B cell (primary cell): ENCODE measurements around the gene LRRC49. TPM values are rescaled to one million over a fixed set of nuclear protein-coding genes. Genes with fewer than 3 reads are reported as not detected.

Experiments
- ATAC-seq: fragments of 200-7000 bp; cut with Tn5 transposase; one replicate; pipeline ENCODE4 v1.10.0; 2021; ENCODE audit warnings: low read depth, mild to moderate bottlenecking, moderate number of reproducible peaks, moderate library complexity
- CTCF ChIA-PET: fragments of 350-600 bp; sonication (Branson Sonifier 250); formaldehyde crosslinking; loops from one replicate; lab custom pipeline; 2021; ENCODE audit warnings: antibody characterized with exemption, inconsistent platforms; lab: Charles Lee
- POLR2A ChIA-PET: fragments of 350-600 bp; sonication (Branson Sonifier 250); formaldehyde crosslinking; loops from one replicate; lab custom pipeline; 2021; ENCODE audit warnings: antibody characterized with exemption; lab: Charles Lee
- DNase-seq: peaks from one replicate; pipeline ENCODE4 v3.0.0; 2013
- H2AFZ ChIP-seq: 2 replicates; pipeline ENCODE4 v1.6.1; 2012; ENCODE audit warnings: mild to moderate bottlenecking, low read depth, low read length; ENCODE audit not compliant: insufficient read depth, poor library complexity, severe bottlenecking
- H3K27ac ChIP-seq, 2 donors: 1 replicate in 1 of 2; 2 replicates in 1 of 2; pipeline ENCODE4 v1.5.1; 2012 to 2013; ENCODE audit warnings: low read length in 2 of 2, mild to moderate bottlenecking in 2 of 2, moderate library complexity in 1 of 2
- H3K27me3 ChIP-seq, 4 experiments: fragments of 200-600 bp in 1 of 4; sonication (generic) in 1 of 4; replicated peaks in 1 of 4; 1 replicate in 2 of 4; 2 replicates in 2 of 4; pipeline versions ENCODE4 v1.6.1 to v1.7.0; 2013 to 2016; ENCODE audit warnings: low read length in 3 of 4, mild to moderate bottlenecking in 2 of 4, mixed read lengths in 1 of 4, moderate library complexity in 1 of 4; ENCODE audit not compliant: insufficient read depth in 4 of 4, control insufficient read depth in 3 of 4; ENCODE audit errors: control extremely low read depth in 1 of 4
- H3K36me3 ChIP-seq, 2 experiments: replicated peaks in 1 of 2; 1 replicate in 1 of 2; 2 replicates in 1 of 2; pipeline versions ENCODE4 v1.6.1 to v1.7.1; 2013; ENCODE audit warnings: low read length in 1 of 2; ENCODE audit not compliant: insufficient read depth in 2 of 2, control insufficient read depth in 1 of 2; ENCODE audit errors: control extremely low read depth in 1 of 2, extremely low read depth in 1 of 2
- H3K4me1 ChIP-seq, 2 donors: fragments of 200-600 bp in 1 of 2; sonication (generic) in 1 of 2; 1 replicate in 1 of 2; 2 replicates in 1 of 2; pipeline versions ENCODE4 v1.5.1 to v1.6.1; 2013 to 2017; ENCODE audit warnings: low read length in 2 of 2; ENCODE audit not compliant: control insufficient read depth in 2 of 2, insufficient read depth in 2 of 2
- H3K4me2 ChIP-seq: replicated peaks from 2 replicates; pipeline ENCODE3; 2012; ENCODE audit warnings: mild to moderate bottlenecking, low read depth, low read length; ENCODE audit not compliant: poor library complexity, severe bottlenecking
- H3K4me3 ChIP-seq, 5 experiments: fragments of 200-600 bp in 1 of 5; sonication (generic) in 1 of 5; 1 replicate in 3 of 5; 2 replicates in 2 of 5; pipeline versions ENCODE4 v1.5.1 to v1.7.0; 2011 to 2016; ENCODE audit warnings: low read length in 4 of 5, mild to moderate bottlenecking in 4 of 5, low read depth in 2 of 5, control low read depth in 1 of 5, moderate library complexity in 1 of 5; ENCODE audit not compliant: insufficient read depth in 1 of 5; ENCODE audit errors: control extremely low read depth in 1 of 5, extremely low read depth in 1 of 5
- H3K79me2 ChIP-seq: fragments of 200-600 bp; sonication (generic); one replicate; pipeline ENCODE4 v1.6.0; 2016; ENCODE audit warnings: low read length; ENCODE audit not compliant: control insufficient read depth, insufficient read depth
- H3K9ac ChIP-seq: fragments of 200-600 bp; sonication (generic); 2 replicates; pipeline ENCODE4 v1.6.1; 2017; ENCODE audit warnings: mild to moderate bottlenecking, low read length, moderate library complexity
- H3K9me3 ChIP-seq, 3 donors: one replicate each; pipeline versions ENCODE4 v1.6.1 to v1.7.1; 2013; ENCODE audit warnings: low read length in 2 of 3; ENCODE audit not compliant: control insufficient read depth in 2 of 3, insufficient read depth in 1 of 3; ENCODE audit errors: control extremely low read depth in 1 of 3
- H4K20me1 ChIP-seq: 2 replicates; pipeline ENCODE4 v1.6.0; 2012; ENCODE audit warnings: mild to moderate bottlenecking, low read length; ENCODE audit not compliant: insufficient read depth, control insufficient read depth, poor library complexity, severe bottlenecking
- H3K27ac Mint-ChIP-seq: one replicate; pipeline ENCODE4 v1.8.0; 2021; ENCODE audit warnings: mixed read lengths
- H3K27me3 Mint-ChIP-seq: one replicate; pipeline ENCODE4 v1.8.0; 2021; ENCODE audit warnings: mixed read lengths
- H3K4me1 Mint-ChIP-seq: one replicate; pipeline ENCODE4 v1.8.0; 2021; ENCODE audit warnings: mixed read lengths
- H3K4me3 Mint-ChIP-seq: one replicate; pipeline ENCODE4 v1.8.0; 2021; ENCODE audit warnings: mixed read lengths
- H3K9me3 Mint-ChIP-seq: one replicate; pipeline ENCODE4 v1.8.0; 2022; ENCODE audit warnings: mixed read lengths; ENCODE audit not compliant: insufficient read depth
- EZH2 ChIP-seq: IDR thresholded peaks from 2 replicates; pipeline ENCODE4 v1.6.1; 2012; ENCODE audit warnings: borderline replicate concordance, low read depth, mild to moderate bottlenecking, moderate library complexity, low read length; ENCODE audit not compliant: insufficient read depth, poor library complexity, severe bottlenecking
- intact Hi-C: fragments of 100-400 bp; cut with micrococcal nuclease; formaldehyde crosslinking; loops from one replicate; pipeline ENCODE4 v1.10.0; 2022
- polyA plus RNA-seq: library from polyadenylated mRNA; depleted of rRNA; stranded (reverse); fragments of >200 nt; gene quantifications from 2 replicates; pipeline ENCODE4 v1.2.3, GENCODE V29; 2012
- total RNA-seq, 2 donors: library from RNA; stranded (reverse); fragments of 120-200 nt in 1 of 2; gene quantifications; 1 replicate in 1 of 2; 2 replicates in 1 of 2; pipeline versions ENCODE4 v1.2.3 to v1.2.4, GENCODE V29; 2013 to 2022
- TF ChIP-seq, protein P1 (sequence below): fragments of 200-600 bp; IDR thresholded peaks from one replicate; pipeline ENCODE4 v1.8.0; 2022; ENCODE audit warnings: antibody characterized with exemption, mild to moderate bottlenecking

LRRC49 gene
- total and polyA plus RNA-seq, 2 donors (not counting 1 experiment from before 2014, with no cell fraction given), result 0.22 to 1.4 TPM

DNA sequence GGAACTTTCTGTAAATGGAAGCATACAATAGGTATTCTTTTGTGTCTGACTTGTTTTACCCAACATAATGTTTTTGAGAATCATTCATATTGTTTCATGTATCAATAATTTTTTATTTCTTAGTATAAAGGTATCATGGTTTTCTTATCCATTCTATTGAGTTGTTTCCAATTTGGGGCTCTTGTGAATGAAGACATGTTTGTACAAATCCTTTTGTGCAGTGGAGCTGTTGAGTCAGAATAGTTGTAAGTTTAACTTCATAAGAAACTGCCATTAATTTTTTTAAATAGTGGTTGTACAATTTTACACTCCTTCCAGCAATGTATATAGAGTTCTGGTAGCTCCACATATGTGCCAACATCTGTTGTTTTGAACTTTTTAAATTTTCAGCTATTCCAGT, 163.5 kb downstream of the LRRC49 start:
- no peaks in the 10 kb centered on the region for H3K9me3 ChIP-seq
- no peaks in the 10 kb centered on the region for H3K4me1 ChIP-seq
- no peak overlapping the region for H3K4me3 ChIP-seq
- ATAC-seq (no peak), DNase-seq (no peak)
- H3K27ac ChIP-seq, result no peak overlapping the region
- no peaks in the 10 kb centered on the region for H3K79me2 ChIP-seq
- no peak for TF ChIP-seq EZH2
- TF ChIP-seq, protein P1, sequence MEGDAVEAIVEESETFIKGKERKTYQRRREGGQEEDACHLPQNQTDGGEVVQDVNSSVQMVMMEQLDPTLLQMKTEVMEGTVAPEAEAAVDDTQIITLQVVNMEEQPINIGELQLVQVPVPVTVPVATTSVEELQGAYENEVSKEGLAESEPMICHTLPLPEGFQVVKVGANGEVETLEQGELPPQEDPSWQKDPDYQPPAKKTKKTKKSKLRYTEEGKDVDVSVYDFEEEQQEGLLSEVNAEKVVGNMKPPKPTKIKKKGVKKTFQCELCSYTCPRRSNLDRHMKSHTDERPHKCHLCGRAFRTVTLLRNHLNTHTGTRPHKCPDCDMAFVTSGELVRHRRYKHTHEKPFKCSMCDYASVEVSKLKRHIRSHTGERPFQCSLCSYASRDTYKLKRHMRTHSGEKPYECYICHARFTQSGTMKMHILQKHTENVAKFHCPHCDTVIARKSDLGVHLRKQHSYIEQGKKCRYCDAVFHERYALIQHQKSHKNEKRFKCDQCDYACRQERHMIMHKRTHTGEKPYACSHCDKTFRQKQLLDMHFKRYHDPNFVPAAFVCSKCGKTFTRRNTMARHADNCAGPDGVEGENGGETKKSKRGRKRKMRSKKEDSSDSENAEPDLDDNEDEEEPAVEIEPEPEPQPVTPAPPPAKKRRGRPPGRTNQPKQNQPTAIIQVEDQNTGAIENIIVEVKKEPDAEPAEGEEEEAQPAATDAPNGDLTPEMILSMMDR, result no peak
- POLR2A ChIA-PET, result no interaction called here
- no peak overlapping the region for H3K4me2 ChIP-seq
- no peak overlapping the region for H2AFZ ChIP-seq
- CTCF ChIA-PET, result no interaction called here
- H4K20me1 ChIP-seq, result no peaks in the 10 kb centered on the region
- no peak overlapping the region for H3K4me3 Mint-ChIP-seq
- H3K36me3 ChIP-seq, result no peaks in the 10 kb centered on the region
- H3K9ac ChIP-seq, result no peak overlapping the region
- H3K9me3 Mint-ChIP-seq, result peaks cover 2% of the 10 kb centered on the region
- intact Hi-C loops, result no loop called here
- no peaks in the 10 kb centered on the region for H3K27me3 ChIP-seq
- no peaks in the 10 kb centered on the region for H3K4me1 Mint-ChIP-seq
- H3K27ac Mint-ChIP-seq, result no peak overlapping the region
- peaks cover 7% of the 10 kb centered on the region for H3K27me3 Mint-ChIP-seq

DNA sequence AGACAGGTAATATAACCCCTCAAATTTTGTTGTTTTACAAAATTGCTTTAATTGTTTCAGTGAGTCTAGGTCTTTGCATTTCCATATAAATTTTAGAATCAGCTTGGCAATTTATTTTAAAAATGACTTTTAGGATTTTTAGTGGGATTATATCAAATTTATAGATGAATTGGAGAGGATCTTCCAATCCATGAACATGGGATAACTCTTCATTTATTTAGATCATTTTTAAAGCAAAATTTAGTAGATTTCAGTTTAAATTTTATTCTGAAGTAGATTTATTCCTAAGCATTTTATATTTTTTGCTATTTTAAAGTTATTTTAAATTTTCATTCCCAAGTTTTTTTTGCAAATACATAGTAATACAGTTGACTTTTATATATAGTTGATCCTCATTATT, 164.5 kb downstream of the LRRC49 start:
- no peak overlapping the region for H3K4me3 Mint-ChIP-seq
- no peak for TF ChIP-seq EZH2
- TF ChIP-seq, protein P1, result no peak
- no peak overlapping the region for H3K27ac Mint-ChIP-seq
- no peak for ATAC-seq
- H3K9ac ChIP-seq, result no peak overlapping the region
- H3K79me2 ChIP-seq, result no peaks in the 10 kb centered on the region
- intact Hi-C loops, result no loop called here
- no peak overlapping the region for H3K4me3 ChIP-seq
- H3K4me1 Mint-ChIP-seq, result no peaks in the 10 kb centered on the region
- no peaks in the 10 kb centered on the region for H3K9me3 ChIP-seq
- POLR2A ChIA-PET, result no interaction called here
- H3K27me3 Mint-ChIP-seq, result peaks cover 10% of the 10 kb centered on the region
- H3K9me3 Mint-ChIP-seq, result peaks cover 2% of the 10 kb centered on the region
- DNase-seq, result no peak
- CTCF ChIA-PET, result no interaction called here
- no peak overlapping the region for H2AFZ ChIP-seq
- H4K20me1 ChIP-seq, result no peaks in the 10 kb centered on the region
- no peak overlapping the region for H3K4me2 ChIP-seq
- H3K4me1 ChIP-seq, result no peaks in the 10 kb centered on the region
- no peak overlapping the region for H3K27ac ChIP-seq
- H3K27me3 ChIP-seq, result no peaks in the 10 kb centered on the region
- H3K36me3 ChIP-seq, result no peaks in the 10 kb centered on the region
